Activated CD4-positive, alpha-beta T cell treated with anti-CD3 and anti-CD28 coated beads, Interleukin-10, Interleukin-2, amounts not matched to agents 100 ng/mL and 50 ng/mL, durations not matched to agents 16 hours and 8 hours (primary cell): ENCODE data around the gene DNAL1.
A peak's percentile ranks its signal among the peaks of the same experiment; 100 is the strongest.

Experiments used
- DNase-seq: peaks from one replicate; pipeline ENCODE4 v3.0.0-alpha.2; 2020

DNAL1 gene

GRCh38 chr14:73725116-73726024, 80.6 kb downstream of the DNAL1 start:
- no peak for DNase-seq

GRCh38 chr14:73726025-73726961, 81.5 kb downstream of the DNAL1 start:
- no peak for DNase-seq

GRCh38 chr14:73727166-73727565, 82.4 kb downstream of the DNAL1 start:
- no peak for DNase-seq

DNA sequence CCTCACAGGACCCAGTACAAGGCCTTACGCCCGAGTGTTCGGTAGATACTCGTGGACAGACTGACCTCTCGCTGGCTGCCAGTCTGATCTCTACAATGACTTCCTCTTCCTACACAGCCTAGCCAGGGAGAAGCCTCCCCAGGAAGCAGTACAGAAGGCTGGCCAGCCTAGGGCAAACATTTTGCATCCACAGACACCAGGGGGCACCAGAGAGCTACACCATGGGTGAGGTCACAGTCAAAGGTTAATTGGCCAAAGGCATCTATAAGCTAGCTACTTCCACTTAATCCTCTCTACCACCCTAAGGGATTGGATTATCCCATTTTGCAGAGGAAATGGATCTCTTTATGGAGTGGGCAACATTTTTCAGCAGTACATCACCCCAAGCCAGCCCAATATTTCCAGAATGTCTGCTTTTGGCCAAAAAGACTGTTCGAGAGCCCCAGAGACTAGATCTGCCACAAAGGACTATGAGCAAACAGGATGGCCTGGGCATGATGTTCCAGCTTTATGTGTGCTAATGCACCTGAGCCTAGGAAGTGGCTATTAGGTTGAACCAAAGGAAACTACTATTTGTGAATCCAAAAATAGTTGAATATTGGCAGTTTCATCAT, 84.0 kb downstream of the DNAL1 start:
- peak; percentile 89 for DNase-seq

- DNase-seq, result no peak
These were observed 84.9 kb downstream of the DNAL1 start for GRCh38 chr14:73729556-73730265.

- DNase-seq, result no peak
These were observed 86.3 kb downstream of the DNAL1 start for GRCh38 chr14:73731111-73731510.

- DNase-seq, result no peak
These were observed 87.2 kb downstream of the DNAL1 start for GRCh38 chr14:73732006-73732405.

GRCh38 chr14:73736842-73737241, 92.1 kb downstream of the DNAL1 start:
- no peak for DNase-seq

DNA sequence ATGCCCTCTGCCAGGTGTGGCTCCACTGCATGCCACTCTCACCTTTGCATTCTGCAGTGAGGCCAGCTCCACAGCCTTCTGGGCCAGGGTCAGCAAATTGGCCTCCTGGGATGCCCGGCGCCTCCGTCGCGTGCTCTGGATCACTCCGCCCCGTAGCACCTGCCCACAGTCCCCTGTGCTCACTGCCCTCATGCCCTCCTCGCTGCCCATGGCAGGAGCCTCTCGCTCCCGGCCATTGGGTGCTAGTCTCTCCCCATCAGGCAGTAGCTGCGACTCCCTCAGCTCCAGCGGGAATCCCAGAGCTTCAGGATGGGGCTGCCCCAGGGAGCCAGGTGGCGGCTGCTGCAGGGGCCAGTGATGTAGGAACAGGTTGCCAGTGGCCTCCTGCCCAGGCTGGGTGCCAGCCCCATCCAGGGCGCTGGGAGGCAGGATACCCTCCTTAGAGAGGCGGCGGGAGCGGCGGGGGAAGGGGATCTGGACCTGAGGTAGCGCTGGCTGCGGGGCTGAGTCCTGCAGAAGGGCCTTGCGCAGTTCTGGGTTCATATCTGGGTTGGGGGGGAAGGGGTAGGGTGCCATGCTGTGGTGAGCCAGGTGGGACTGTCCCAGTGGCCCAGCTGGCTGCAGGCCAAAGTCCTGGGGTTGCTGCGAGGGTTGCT, 93.9 kb downstream of the DNAL1 start:
- no peak for DNase-seq

DNA sequence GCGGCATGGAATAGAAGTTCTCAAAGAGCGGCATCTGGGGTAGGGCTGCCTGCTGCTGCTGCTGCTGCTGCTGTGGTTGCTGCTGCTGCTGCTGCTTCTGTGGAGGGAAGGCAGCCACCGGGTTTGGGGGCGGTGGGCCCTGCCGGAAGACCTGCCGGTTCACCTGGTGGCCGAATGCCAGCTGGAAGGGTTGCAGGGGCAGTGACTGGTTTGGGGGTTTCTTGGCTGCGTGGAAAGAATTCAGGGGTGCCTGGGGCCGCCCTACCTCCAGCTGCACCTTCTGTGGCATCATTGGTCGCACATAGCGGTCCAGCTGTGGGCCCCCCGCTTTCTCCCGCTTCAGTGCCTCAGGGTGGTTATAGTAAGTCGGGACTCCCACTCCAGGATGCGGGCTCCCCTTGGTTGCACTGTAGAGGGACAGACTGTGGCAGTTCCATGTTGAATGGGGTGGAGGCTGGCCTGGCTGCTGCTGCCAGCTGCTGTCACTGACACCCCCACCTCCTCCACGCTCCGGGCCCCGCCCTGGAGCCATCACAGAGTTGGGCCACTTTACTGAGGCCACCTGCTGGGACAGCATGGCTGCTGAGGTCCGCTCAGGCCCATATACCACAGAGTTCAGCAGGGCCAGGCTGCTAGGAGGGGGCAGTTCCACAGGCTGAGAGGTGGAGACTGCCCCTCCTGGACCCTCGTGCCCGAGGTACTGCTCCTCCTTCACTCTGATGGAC, 94.5 kb downstream of the DNAL1 start:
- no peak for DNase-seq

GRCh38 chr14:73739899-73740617, 95.3 kb downstream of the DNAL1 start:
- DNase-seq, result no peak

DNA sequence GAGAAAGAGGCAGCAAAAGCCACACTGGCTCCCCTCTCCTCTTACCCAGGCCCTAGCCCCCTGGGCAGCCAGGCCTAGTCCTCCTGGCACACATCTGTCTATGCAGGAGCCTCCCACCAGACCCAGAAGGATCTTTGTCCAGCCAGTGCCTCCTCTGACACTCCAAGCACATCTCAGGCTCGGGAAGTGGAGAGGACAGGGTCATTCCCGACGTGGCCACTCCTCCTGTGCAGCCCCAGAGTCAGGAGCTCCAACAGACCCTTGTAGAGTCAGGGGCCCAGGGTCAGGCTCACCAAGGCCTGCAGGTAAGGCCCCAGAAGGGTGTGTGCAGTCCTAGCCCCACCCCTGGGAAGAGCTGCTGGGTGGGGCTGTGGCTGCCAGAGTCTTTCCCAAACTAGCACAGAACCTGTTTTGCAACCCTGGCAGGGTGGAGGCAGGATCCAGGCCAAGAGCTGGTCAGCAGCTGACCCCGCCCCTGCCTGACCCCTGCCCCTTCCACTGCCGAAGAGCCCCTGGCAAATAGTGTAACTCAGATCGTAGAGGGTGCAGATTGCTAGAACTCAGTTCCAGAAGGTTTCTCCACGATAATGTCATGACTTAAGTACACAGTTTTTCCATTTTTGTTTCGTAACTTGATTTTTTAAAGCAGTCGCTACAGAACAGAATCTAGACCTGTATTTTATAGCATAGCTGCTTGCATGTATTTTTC, 96.0 kb downstream of the DNAL1 start:
- no peak for DNase-seq

GRCh38 chr14:73741386-73741875, 96.6 kb downstream of the DNAL1 start:
- peak; percentile 92 for DNase-seq

DNA sequence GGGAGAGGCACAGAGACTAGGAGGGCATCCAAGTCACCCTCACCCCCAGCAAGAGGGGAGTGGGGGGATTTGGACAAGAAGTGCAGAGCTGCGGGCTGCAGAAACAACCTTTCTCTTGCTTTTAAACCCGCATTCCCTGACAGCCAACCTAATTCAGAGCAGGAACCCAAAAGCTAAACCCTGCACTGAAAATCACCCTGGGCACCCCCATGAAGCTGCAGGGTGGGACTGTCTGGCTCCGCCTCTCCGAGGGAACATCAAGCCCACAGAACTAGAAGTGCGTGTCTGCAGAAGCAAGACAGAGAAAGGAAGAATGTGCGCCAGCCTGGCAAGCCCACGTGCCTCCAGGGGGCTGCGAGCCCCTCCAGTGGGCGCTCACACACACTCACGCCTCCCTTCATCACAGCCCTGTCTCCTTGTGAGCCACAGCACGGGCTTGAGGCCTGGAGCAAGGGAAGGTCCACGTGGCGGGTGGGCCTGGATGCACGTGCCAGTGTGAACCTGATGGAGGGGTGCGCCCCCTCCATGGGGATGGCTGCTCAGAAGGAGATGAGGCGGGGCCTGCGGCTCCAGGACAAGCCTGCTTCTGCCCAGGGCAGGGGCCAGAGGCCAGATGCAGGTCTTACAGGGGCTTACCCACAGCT, 97.2 kb downstream of the DNAL1 start:
- DNase-seq, result peak; percentile 75

DNA sequence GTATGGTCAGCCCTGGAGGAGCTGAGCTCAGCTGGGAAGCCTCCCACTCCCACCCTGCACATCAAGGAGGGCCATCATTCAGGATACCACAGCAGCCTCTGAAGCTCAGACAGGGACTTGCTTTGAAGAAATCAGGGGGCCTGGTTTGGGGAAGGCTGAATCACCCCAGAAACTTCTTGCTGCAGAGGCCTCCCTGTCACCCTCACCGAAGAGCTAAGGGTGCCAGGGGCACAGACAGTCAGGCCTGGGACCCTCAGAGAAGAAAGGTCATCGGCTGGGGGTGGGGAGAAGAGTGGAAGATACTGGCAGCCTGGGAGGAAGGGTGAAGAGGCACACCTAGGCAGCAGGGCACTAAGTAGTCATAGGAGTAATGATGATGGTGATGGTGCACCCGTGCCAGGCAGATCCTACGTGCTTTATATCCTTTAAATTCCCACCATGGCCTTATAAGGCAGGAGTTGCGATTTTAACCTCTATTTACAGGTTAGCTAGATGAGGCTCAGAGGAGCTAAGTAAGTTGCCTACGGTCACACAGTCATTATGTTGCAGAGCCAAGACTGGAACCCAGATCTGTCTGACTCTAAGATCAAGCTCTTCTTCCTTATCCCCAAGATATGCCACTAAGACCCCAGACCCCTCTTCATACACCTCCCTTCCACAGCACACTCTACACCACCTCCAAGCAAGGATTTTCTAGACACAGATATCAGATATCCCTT, 97.9 kb downstream of the DNAL1 start:
- peak; percentile 32 for DNase-seq

GRCh38 chr14:73743431-73743931, 98.7 kb downstream of the DNAL1 start:
- DNase-seq, result peak; percentile 86

DNA sequence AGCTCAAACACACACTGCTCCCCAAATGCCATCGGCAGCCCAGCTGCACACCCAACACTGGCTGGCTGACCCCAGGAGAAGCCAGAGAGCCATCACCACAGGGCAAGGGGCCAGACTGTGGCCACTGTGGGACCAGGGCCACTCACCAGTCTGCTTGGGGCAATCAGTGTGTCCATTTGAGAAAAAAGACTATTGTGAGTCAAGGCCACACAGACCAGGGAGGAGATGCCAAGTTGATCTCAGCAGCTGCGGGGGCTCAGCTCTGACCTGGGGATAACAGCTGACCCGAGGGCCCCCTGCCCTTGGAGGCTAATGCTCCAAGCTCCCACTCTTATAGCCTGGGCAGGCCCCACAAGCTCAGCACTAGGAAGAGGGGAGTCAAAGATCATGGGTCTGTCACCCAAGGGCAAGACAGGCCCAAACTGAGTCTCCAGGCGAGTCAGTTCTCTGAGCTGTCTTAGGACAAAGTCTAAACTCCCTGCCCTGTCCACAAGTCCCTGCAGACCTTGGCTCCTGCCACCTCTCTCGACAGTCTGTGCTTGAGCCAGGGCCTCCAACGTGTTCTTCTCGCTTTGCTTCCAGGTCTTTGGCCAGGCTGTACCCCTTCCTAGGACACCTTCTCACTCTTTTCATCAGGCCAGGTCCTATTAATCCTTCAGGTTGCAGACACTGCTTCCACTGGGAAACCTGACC, 99.5 kb downstream of the DNAL1 start:
- no peak for DNase-seq
